ENCODE results near the gene CDCP2.

Gene CDCP2

GRCh38 chr1:54111624-54112023, 41.2 kb downstream of the CDCP2 start:
- TF ChIP-seq CTCF (IDR thresholded peaks at IDR 0.05), result no peak

- no peak for TF ChIP-seq CTCF (IDR thresholded peaks at IDR 0.05)
These were observed 41.8 kb downstream of the CDCP2 start for GRCh38 chr1:54110996-54111395.

GRCh38 chr1:54109129-54110090, 43.4 kb downstream of the CDCP2 start:
- TF ChIP-seq CTCF (IDR thresholded peaks at IDR 0.05), result no peak

- TF ChIP-seq CTCF (IDR thresholded peaks at IDR 0.05), result no peak
These were observed 44.6 kb downstream of the CDCP2 start for GRCh38 chr1:54108156-54108555.

GRCh38 chr1:54107131-54107530, 45.7 kb downstream of the CDCP2 start:
- 0 out of 2 replicates have a peak, but pooled peaks have one; percentile 14 for TF ChIP-seq CTCF (IDR thresholded peaks at IDR 0.05)

- TF ChIP-seq CTCF (IDR thresholded peaks at IDR 0.05), result no peak
These were observed 47.0 kb downstream of the CDCP2 start for GRCh38 chr1:54105736-54106269.

- no peak for TF ChIP-seq CTCF (IDR thresholded peaks at IDR 0.05)
These were observed 47.7 kb downstream of the CDCP2 start for GRCh38 chr1:54105080-54105479.

Measured in LNCAP (cell line).